Measurements from ENCODE around the gene PCSK4. TPM values are rescaled to one million over a fixed set of nuclear protein-coding genes. Genes with fewer than 3 reads are reported as not detected.

PCSK4 gene
- total and polyA plus RNA-seq, 9 of the 15 experiments (the other 6 are each of a cell fraction or from before 2014, with no cell fraction given) = 0.01 to 9.1 (median 2.1) TPM; not detected in 1

GRCh38 chr19:1438035-1438932 lies 51.9 kb downstream of the PCSK4 start, which contains the start of gene RPS15 (continued):
- peak; percentile 97 for TF ChIP-seq PHF8 (IDR thresholded peaks at IDR 0.05; ENCODE audit: borderline replicate concordance, low read length)
- TF ChIP-seq ZNF282 (CRISPR knock-in tag; IDR thresholded peaks at IDR 0.05) = peak; percentile 10; the same call in 1 of the 2 replicates
- TF ChIP-seq HMBOX1 (IDR thresholded peaks at IDR 0.05) = peak; percentile 20; the same call in 1 of the 2 replicates
- TF ChIP-seq ZBTB8A (IDR thresholded peaks at IDR 0.05; ENCODE audit: partially characterized antibody) = no peak
- TF ChIP-seq ARID3B (CRISPR knock-in tag; IDR thresholded peaks at IDR 0.05; ENCODE audit: borderline replicate concordance) = no peak
- peak; percentile 21; the same call in 1 of the 2 replicates for TF ChIP-seq PHF21A (IDR thresholded peaks at IDR 0.05; ENCODE audit: borderline replicate concordance, low read depth)
- peak in 1 of 2 experiments; percentile 75; a peak in 2 of 4 replicates for TF ChIP-seq TRIM24 (IDR thresholded peaks at IDR 0.05)
- TF ChIP-seq MED1 (CRISPR knock-in tag; IDR thresholded peaks at IDR 0.05; ENCODE audit: borderline replicate concordance) = no peak
- no peak for TF ChIP-seq TRIM25 (IDR thresholded peaks at IDR 0.05; ENCODE audit: borderline replicate concordance)
- TF ChIP-seq EP400 (IDR thresholded peaks at IDR 0.05) = peak; percentile 97
- TF ChIP-seq FIP1L1 (IDR thresholded peaks at IDR 0.05; ENCODE audit: low read depth, low read length, poor library complexity, severe bottlenecking) = peak; percentile 95
- TF ChIP-seq RBM39 (optimal IDR thresholded peaks at IDR 0.05; ENCODE audit: low read depth, low read length) = peak; percentile 22
- peak; percentile 83 for TF ChIP-seq KAT7 (CRISPR knock-in tag; IDR thresholded peaks at IDR 0.05; ENCODE audit: borderline replicate concordance)
- peak; percentile 52 for TF ChIP-seq ZFP36 (IDR thresholded peaks at IDR 0.05; ENCODE audit: low read depth, low read length, partially characterized antibody)
